Epithelial cell of umbilical artery (primary cell): Measurements from ENCODE around the gene PCIF1. TPM values are rescaled to one million over a fixed set of nuclear protein-coding genes. Genes with fewer than 3 reads are reported as not detected.

Experiments used
- total RNA-seq: library from RNA; depleted of rRNA; stranded (reverse); fragments of >200 nt; gene quantifications from 2 replicates; pipeline ENCODE4 v1.2.3, GENCODE V29; 2014

The PCIF1 gene
- 6.8 and 7.5 TPM in 2 replicates for total RNA-seq

GRCh38 chr20:45934586-45935415 lies at the start of gene PCIF1:
Gene PCIF1 (plus strand): TSS chr20:45934683. CDS start chr20:45939000, 4,317 bp downstream.

DNA sequence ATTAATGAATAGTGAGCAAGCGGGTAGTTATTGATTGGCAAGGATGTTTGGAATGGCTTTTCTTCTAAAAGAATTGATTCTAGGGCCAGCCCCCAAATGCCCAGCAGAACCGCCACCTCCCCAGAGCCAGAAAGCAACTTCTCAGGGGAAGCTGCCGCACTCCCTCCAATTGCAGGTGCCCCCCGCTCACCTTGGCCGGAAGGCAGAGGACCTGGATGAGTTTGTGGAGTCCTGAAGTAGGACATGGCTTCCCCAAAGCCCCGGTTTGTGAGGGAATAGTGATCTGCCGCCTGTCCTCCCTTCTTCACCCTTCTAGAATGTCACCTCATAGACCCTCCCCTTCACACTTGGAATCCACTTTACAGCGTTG lies 47.2 kb upstream of the PCIF1 start, which contains the start of gene SPATA25:
Gene SPATA25 (minus strand): TSS at position 277 of the 370 bp plus-strand sequence. CDS start 32 bp downstream, at position 245.

GRCh38 chr20:45890985-45891983 lies 43.2 kb upstream of the PCIF1 start, which contains the start of the genes CTSA and NEURL2:
Gene CTSA (plus strand): TSS chr20:45891335. CDS start chr20:45891569, 234 bp downstream.
Gene NEURL2 (minus strand): TSS chr20:45891208. CDS start chr20:45890991, 217 bp downstream.

GRCh38 chr20:45911486-45912343 lies 22.8 kb upstream of the PCIF1 start, which contains the start of gene PLTP:
Gene PLTP (minus strand): TSS chr20:45912155. CDS start chr20:45911452, 703 bp downstream.

DNA sequence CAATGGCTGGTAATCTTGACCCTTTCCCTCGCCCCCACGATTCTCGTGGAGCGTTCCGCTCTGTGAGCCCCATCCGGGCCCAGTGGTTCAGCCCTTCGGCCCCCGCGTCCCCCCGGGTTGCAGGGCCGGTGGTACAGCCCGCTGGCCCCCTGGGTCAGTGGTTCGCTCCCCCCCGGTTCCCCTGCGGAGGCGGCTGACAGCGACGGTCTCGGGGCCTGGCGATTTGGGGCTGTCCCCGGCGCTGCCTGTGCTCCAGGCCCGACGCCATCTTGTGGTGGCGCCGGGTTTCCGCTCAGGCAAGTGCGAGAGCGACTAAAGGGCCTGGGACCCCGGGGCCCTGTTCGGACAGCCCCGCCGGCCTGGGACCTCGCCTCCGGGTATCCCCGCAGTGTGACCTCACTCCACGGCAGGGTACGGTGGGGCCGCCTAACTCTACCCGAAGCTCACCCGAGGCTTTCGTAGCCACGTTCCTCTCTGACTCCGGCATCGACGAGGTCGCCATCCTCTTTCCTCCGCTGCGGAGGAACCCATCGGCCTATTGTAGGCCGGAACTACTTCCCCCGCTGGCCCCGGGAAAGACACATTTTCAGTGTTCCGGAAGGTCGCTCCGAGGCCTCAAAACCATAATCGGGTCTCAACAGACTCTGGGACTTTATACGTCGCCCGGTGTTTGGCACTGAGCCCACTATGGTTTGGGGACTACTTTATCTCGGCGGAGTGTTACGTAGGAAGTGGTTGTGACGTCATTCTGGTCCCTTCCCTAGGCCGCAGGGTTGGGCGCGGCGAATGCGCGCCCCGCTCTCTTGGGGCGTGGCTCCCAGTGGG lies 37.4 kb downstream of the PCIF1 start, which contains the start of gene ZNF335:
Gene ZNF335 (minus strand): TSS at position 529 of the 825 bp plus-strand sequence. CDS start 793 bp downstream, outside the sequence.

Other genes with a start within 250 kb of the PCIF1 start
- not detected in 2 replicates for gene WFDC13, start 232.6 kb upstream of the PCIF1 start, total RNA-seq
- gene WFDC10B, start 229.7 kb upstream of the PCIF1 start, total RNA-seq: not detected in 2 replicates
- gene SPINT4, start 212.3 kb upstream of the PCIF1 start, total RNA-seq: not detected in 2 replicates
- 0.65 TPM in 1 of 2 replicates, not detected in the other for gene WFDC3, start 142.8 kb upstream of the PCIF1 start, total RNA-seq
- gene DNTTIP1, start 142.7 kb upstream of the PCIF1 start, total RNA-seq: 17.2 and 19.8 TPM in 2 replicates
- gene UBE2C, start 122.0 kb upstream of the PCIF1 start, total RNA-seq: 21.4 and 41.3 TPM in 2 replicates
- gene TNNC2, start 107.4 kb upstream of the PCIF1 start, total RNA-seq: not detected in 2 replicates
- 22.4 and 32.5 TPM in 2 replicates for gene SNX21, start 100.9 kb upstream of the PCIF1 start, total RNA-seq
- gene ACOT8, start 77.3 kb upstream of the PCIF1 start, total RNA-seq: 31.5 and 33.6 TPM in 2 replicates
- gene ZSWIM3, start 77.1 kb upstream of the PCIF1 start, total RNA-seq: 5.9 and 6.2 TPM in 2 replicates
- gene ZSWIM1, start 53.5 kb upstream of the PCIF1 start, total RNA-seq: 2.0 and 3.2 TPM in 2 replicates
- 0.61 and 0.97 TPM in 2 replicates for gene SPATA25, start 47.1 kb upstream of the PCIF1 start, total RNA-seq
- gene NEURL2, start 43.5 kb upstream of the PCIF1 start, total RNA-seq: 2.6 TPM in 2 replicates
- 25.4 and 26.0 TPM in 2 replicates for gene CTSA, start 43.3 kb upstream of the PCIF1 start, total RNA-seq
- gene PLTP, start 22.5 kb upstream of the PCIF1 start, total RNA-seq: 10.6 and 13.6 TPM in 2 replicates
- 8.1 and 10.5 TPM in 2 replicates for gene ZNF335, start 37.5 kb downstream of the PCIF1 start, total RNA-seq
- not detected in 2 replicates for gene MMP9, start 74.2 kb downstream of the PCIF1 start, total RNA-seq
- under 0.01 and 0.32 TPM in 2 replicates for gene SLC12A5, start 94.5 kb downstream of the PCIF1 start, total RNA-seq
- gene NCOA5, start 155.3 kb downstream of the PCIF1 start, total RNA-seq: 10.4 and 10.9 TPM in 2 replicates
- 17.3 and 17.5 TPM in 2 replicates for gene CD40, start 183.6 kb downstream of the PCIF1 start, total RNA-seq